Stimulated activated CD4-positive, alpha-beta T cell treated with anti-CD3 and anti-CD28 coated beads, Interleukin-15, amount 100 ng/mL, for 48 hours (primary cell): Measurements from ENCODE around the gene DAPL1.

Source experiments
- DNase-seq, 2 donors: peaks; one replicate each; pipeline ENCODE4 v3.0.0-alpha.2; 2020; ENCODE audit warnings: low read depth in 2 of 2

DAPL1 gene

GRCh38 chr2:158795195-158795924 lies at the start of gene DAPL1:
TSS of gene DAPL1 (plus strand) at chr2:158795317. CDS start at chr2:158795373, 56 bp downstream.
- DNase-seq = no peak

- DNase-seq = no peak
Observed at GRCh38 chr2:158745866-158746382, 49.2 kb upstream of the DAPL1 start.

DNA sequence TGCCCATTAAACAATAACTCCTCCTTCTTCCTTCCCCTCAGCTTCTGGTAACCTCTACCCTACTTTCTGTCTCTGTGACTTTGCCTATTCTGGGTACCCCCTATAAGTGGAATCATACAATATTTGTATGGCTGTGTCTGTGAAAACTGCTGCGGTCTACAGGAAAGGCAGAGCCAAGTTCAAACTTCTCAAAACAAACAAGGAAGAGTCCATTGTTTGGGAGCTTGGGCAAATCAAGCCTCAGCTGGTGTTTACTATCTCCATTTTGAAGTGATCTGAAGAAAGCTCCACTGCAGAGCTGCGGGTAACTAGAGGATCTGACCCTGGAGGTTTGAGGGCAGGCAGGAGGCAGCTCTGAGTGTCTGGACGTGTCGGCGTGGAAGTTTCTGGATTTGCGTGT lies 48.6 kb upstream of the DAPL1 start:
- DNase-seq = no peak

- no peak for DNase-seq
Observed at GRCh38 chr2:158747281-158747680, 47.8 kb upstream of the DAPL1 start.

- no peak for DNase-seq
Observed at GRCh38 chr2:158748926-158749590, 46.1 kb upstream of the DAPL1 start.

GRCh38 chr2:158750458-158751125 lies 44.5 kb upstream of the DAPL1 start:
- no peak for DNase-seq

- DNase-seq = no peak
Observed at GRCh38 chr2:158753641-158754611, 41.2 kb upstream of the DAPL1 start.

- DNase-seq = no peak
Observed at GRCh38 chr2:158755310-158756087, 39.6 kb upstream of the DAPL1 start.

DNA sequence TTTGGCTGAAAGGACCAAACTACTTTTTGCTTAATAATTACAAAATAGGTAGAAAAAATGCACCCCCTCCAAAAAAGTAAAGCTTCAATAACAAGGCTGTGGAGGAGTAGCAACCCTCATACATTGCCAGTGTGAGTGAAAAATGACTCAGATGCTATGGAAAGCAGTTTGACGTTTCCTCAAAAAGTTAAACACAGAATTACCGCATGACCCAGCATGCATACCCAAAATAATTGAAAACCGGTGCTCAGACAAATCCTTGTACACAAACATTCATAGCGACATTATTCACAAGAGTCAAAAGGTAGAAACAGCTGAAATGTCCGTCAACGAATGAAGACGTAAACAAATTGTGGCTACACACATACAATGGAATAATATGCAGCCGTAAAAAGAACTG lies 38.8 kb upstream of the DAPL1 start:
- DNase-seq = no peak

GRCh38 chr2:158756976-158757375 lies 38.1 kb upstream of the DAPL1 start:
- no peak for DNase-seq

DNA sequence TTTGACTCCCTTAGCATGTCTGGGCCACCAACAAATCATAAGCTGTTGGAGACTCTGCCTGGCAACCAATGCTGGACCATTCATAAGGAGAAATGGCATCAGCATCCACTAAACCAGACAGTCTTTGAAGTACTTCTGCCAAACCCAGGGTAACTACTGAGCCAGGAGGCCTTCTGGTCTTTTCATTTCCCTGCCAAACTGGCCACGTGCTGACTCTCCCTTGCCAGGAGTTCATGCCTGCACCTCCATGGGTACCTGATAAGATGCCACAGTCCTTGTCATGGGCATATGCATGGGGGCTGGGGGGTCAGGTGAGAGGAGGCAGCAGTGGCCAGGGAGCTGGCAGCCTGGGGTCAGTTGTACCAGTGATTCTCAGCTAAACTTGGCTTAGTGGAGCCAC lies 34.2 kb upstream of the DAPL1 start:
- no peak for DNase-seq

GRCh38 chr2:158761621-158762020 lies 33.5 kb upstream of the DAPL1 start:
- no peak for DNase-seq

GRCh38 chr2:158762336-158762735 lies 32.8 kb upstream of the DAPL1 start:
- DNase-seq = no peak

DNA sequence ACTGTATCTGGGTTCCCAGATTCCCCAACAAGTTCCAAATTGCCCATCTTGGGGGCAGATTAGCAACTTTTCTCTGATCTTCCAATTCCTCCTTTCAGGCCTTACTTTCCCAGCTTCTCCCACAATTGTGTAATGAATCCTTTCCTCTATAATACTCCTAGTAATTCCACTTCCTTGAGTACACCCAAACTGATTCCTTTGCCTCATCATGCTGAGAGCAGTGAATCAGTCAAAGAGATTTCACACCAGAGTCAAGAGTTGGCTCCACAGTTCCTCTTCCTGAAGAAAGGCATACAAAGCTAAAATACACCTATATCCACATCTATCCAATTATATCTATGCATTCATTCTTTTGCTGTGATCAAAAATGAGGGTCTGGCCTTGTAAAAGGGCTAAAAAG lies 28.6 kb upstream of the DAPL1 start:
- no peak for DNase-seq

DNA sequence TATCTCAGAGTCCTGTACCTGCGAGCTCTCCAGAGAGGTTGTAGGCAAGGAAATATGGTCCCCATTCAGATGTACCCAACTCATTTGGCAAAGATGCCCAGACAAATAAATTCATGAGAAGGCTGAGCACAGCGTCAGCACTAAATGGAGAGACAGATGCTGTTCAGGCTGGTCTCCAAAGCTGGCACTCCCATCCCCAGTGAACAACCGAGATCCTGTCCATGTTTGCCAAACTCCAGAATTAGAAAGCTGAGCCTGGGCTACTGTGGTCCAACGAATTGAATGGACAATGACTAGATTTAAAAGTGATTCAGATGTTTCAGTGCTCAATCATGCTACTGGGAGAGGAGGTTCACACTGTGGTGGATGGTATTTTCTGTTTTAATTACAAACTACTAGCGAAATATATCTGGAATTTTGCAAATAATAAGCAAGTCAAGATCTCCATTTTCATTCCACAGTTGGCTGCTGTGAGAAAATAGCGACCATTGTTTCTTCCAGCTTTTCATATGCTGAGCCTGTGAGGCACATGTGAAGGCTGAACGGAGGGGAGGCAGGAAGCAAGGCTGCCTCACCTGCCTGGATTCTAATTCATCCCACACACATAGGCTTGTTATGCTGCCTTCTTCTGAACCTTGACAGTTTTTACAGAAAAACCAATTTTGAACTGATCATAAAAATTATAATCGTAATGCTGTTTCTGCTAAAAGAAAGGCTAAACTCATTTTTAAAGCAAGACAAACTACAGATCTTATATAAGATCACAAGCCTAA lies 22.6 kb upstream of the DAPL1 start:
- no peak for DNase-seq

DNA sequence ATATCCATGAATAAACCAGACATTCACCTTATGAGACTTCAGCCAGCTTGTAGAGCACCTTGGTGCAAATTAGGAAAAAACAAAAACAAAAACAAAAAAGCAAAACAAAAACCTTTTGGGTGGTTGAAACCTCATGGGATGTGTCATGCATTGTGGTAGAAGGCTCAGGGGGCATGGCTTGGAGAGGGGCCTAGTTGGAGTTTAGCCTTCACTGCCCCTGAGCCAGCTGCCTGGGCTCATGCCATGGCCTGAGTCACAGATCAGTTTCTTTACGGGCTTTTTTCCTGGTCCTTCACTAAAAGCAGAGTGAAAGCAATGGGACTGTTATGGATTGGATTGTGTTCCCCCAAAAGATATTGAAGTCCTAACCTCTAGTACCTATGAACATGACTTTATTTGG lies 22.0 kb upstream of the DAPL1 start:
- DNase-seq = no peak

- no peak for DNase-seq
Observed at GRCh38 chr2:158774681-158775080, 20.4 kb upstream of the DAPL1 start.

DNA sequence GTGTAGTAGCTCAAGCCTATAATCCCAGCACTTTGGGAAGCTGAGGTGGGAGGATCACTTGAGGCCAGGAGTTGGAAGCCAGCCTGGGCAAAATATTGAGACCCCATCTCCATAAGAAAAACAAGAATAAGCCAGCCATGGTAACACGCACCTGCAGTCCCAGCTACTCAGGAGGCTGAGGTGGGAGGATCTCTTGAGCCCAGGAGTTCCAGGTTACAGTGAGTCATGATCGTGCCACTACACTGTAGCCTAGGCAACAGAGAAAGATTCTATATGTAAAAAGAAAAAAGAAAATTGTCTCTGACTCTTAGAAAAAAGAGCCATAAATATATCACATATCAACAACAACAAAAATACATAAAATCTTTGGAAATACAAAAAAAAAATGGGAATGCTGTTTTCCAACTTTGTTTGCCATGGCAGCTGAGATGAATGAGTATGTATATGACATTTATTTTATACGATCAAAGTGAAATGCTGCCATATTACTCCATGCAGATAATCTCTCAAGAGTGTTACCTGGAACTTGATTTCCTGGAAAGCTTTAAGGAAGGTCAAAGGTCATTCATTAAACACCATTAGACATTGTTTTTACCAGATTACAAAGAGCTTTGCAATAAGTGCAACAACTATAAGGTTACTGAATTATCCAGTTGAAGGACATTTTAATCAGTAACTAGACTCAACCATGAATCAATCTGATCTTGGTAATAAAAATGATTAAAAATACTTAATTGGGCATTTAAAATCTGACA lies 19.7 kb upstream of the DAPL1 start:
- no peak for DNase-seq

- DNase-seq = no peak
Observed at GRCh38 chr2:158776231-158776630, 18.9 kb upstream of the DAPL1 start.
